HG03039 (cell line): Measurements from ENCODE around the gene KIF1A.
"Not testable (repeated sequence)": the region's sequence is repeated elsewhere in the genome, so short reads cannot be mapped to it uniquely, and the experiment has no call there.

ENCODE experiments used
- ATAC-seq: cut with Tn5 transposase; IDR thresholded peaks from one replicate; pipeline ENCODE4 v1.9.1; 2021; ENCODE audit warnings: mild to moderate bottlenecking, moderate library complexity; ENCODE audit not compliant: unreplicated experiment

KIF1A gene

DNA sequence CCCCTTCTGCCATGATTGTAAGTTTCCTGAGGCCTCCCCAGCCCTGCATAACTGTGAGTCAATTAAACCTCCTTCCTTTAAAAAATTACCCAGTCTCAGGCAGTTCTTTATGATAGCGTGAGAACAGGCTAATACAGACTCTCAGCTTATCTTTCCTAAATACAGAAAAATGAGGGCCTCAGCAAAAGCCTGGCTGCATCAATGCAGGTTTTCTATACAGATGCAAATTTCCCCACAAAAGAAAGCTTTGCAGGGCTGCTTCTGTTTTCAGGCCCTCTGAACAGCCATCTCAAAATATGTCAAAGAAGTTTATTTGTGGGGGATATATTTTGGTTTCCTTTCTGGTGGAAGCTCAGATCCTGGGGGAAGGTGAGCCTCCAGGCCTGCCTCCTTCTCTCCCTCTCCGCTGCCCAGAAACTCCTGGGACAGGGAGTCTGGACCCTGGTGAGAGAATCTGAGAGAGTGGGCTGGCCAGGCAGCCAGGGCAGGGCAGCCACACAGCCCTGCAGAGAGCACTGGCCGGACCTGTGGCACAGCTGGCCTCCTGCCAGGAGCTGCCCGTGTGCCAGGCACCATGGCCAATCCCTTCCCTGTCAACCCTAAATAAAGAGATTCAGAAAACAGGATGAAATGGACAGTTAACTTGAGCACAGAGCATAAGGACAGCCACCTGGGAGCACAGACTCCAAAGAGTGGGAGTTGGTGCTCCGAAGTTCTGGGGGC is 27.0 kb upstream of the KIF1A start:
- no peak for ATAC-seq

DNA sequence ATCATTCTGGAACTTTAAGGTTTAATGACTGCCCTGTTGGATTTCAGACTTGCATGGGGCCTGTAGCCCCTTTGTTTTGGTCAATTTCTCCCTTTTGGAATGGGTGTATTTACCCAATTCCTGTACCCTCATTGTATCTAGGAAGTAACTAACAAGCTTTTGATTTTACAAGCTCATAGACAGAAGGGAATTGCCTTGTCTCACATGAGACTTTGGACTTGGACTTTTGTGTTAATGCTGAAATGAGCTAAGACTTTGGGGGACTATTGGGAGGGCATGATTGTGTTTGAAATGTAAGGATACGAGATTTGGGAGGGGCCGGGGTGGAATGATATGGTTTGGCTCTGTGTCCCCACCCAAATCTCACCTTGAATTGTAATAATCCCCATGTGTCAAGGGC is 26.3 kb upstream of the KIF1A start:
- ATAC-seq: not testable (repeated sequence)

DNA sequence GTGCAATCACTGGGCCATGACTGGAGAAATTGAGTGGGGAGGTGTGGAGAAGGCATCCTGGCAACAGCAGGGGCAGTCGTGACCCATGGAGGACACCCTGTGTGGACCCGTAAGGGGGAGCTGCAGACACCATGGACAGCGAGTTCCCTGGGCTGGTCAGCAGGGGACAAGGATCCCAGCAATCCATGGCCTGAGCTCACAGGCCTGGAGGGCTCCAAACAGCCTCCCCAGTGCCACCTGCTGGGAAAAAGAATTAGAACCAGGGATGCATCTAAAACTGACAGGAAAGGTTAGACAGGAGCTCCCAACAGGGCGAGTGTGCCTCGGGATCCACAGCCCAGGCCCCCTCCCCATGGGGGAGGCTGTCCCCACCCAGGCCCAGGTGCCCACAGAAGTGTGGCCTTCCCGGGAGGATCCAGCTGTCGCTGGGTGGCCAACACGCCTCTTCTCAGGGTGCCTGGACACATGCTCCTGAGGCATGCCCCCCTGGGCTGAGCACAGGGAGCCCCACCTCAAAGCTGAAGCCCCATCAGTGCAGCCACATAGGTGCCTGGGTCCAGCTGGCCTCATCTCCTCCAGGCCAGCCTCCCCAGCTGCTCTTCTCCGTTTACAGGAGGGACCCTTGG is 20.5 kb upstream of the KIF1A start:
- ATAC-seq: no peak

DNA sequence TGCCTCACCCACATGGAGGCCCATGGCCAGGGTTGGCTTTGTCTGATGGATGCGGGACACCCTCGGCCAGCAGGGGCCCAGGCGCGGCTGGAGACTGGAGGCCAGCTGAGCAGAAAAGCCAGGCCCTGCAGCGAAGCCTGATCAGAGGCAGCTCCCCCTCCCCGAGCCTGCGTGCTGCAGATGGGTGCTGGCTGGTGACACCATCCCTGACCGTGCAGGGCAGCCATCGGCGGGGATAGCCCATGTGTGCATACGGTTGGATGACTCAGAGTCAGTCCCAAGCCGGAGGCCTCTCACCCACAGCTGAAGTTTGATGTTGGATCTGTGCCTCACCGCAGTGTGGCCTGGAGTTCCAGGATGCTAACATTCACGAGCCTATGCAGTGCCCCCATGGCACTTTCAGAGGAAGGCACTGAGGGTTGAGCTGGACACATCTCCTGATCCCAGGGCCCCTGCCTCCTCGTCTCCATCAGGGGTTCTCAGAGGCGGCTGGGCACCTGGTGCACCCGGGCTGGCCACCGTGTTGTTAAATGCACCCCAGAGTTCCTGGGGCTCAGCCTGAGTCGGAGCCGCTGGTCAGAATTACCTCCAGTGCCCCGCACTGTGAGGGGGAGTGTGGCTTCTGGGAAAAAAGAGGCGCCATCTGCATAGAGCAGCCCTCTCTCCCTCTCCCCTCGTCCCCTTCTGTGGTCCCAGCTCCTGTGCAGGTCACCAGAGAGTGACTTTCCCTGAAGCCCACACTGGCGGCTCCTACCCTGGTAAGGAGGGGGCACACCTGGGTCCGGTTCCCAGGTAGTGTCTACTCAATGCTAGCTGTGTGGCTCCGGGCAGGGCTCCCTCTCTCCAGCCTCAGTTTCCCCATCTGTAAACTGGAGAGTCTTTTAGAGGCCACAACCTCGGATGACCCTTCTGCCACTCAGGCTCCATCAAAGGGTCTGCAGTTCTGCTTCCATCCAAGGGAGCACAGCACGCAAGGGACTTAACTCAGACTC is 19.4 kb upstream of the KIF1A start:
- ATAC-seq: no peak

DNA sequence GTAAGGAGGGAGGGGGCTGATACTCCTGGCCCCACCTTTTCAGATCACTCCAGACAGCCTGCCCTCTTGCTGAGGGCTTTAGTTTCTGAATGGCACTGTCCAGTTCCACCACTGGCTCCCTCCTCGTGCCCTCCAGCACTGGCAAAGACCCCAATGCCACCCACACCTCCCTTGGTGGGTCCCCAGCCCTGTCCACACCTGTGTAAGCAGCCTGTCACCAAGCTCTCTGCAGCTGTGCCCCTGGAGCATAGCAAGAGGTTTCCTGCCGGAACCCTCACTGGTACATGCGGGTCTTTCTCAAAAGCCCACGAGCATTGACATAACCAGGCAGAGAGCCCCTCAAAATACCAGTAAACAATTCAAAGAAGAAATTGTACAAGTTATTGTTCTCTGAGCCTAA is 17.6 kb upstream of the KIF1A start:
- no peak for ATAC-seq

DNA sequence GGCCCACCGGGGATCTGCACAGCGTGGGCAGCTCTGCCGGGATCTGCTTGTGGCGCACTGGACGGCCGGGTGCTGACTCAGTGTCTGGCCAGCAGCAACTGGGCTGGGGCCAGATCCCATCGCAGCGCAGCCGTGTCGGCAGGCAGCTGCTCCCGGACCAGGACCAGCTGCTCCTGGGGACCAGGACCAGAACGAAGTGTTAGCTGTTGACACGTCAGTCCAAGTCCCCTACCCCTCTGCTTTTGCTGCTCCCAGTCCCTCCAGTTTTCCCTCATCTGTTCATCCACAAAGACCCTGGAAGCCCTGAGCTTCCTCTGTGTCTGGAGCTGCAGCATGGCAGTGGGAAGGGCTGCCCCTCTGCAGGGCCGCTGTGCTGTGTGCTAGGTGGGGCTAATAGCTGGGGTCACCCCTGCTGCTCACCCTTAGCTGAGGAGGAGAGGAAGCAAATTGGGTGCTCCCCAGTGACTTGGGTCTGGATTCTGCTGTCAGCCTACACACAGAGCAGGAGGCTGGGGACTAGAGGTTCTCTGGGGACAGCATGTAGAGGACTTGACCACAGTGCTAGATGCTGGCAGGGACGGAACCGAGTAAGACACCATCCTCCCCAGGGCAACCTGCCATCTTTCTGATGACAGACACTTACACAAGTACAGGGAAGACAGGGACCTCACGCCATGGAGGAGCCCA is 16.9 kb upstream of the KIF1A start:
- no peak for ATAC-seq

DNA sequence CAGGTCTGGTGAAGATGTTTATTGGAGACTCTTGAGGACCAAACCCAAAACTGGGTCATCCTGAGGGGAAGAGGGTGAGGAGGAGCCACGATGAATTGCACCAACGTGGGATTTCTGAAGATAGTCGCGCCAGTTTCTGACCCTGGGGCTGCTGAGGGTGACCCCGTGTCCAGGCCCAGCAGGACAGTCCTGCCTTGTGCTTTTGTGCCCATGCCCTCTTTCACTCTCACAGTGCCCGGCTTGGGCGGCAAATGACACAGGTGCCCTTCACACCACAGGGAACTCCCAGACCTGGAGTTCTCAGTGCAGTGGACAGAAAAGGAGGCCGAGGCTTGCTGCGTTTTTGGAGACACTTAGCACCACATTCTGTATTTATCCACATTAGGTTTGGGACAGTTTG is 15.5 kb upstream of the KIF1A start:
- ATAC-seq: no peak

DNA sequence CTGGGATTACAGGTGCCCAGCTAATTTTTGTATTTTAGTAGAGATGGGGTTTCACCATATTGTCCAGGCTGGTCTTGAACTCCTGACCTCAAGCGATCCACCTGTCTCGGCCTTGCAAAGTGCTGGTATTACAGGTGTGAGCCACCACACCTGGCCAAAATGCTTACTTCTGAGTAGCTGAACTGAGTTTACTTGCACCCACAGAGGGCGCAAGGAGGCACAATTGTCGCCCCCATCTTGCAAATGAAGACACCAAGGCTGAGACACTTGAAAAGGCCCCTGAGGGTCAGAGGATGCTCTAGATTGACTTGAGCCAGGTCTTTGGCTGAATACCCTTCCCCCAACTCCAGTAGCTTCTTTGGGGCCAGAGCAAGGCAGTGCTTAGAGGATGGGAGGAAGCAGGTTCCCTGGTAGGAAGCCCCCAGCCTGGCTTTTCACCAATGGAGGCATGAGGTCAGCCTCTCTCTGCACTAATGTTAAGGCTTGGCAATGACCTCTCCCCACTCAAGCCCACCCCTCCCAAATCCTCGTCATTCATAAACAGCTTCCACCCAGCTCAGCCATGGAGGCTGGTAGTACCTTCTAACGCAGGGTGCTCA is 14.5 kb upstream of the KIF1A start:
- ATAC-seq: no peak

DNA sequence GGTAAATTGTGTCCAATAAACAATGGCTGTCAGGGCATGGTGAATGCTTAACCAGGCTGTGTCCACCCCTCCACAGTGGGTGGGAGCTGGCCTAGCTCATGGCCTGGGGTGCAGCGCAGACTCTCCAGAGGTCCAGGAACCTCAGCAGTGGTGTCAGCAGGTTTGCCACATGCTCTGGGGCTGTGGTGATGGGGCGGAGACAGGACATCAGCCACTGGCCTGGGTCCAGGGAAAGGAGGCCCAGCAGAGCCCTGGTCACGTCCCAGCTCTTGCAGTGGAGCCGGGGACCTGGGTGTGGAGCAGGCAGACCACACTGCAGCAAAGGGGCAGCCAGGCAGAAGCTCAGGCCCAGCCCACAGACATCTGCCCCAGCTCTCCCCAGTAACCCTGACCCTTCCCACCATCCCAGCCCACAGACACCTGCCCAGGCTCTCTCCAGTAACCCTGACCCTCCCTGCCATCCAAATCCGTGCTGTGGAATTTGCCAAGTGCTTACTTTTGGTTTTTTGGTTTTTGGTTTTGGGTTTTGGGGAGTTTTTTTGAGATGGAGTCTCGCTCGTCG is 13.8 kb upstream of the KIF1A start:
- no peak for ATAC-seq

DNA sequence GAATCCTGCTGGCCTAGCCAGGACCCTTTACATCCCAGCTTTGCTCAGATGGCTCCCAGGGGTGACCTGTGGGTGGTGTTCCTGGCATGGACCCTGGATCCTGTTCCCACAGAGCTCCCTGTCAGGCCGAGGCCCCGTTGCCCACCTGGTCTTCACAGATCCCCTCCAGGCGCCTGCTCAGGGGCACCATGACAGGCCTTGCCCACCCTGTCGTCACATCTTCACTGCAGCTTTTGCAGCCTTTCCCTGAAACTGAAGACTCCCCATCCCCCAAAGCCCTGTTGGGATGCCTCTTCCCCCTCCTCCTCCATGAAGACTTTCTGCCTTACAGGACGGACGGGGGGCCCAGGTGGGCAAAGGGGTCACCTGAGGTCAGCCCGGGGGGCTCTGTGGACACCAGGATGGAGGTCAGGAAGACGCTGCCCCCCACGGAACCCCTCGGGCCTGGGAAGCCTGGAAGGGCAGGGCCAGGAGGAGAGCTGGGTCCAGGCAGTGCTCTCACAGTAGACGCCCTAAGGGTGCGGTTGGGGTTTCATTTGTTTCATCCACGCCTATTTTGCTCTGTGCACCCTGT is 13.0 kb upstream of the KIF1A start:
- ATAC-seq: no peak

DNA sequence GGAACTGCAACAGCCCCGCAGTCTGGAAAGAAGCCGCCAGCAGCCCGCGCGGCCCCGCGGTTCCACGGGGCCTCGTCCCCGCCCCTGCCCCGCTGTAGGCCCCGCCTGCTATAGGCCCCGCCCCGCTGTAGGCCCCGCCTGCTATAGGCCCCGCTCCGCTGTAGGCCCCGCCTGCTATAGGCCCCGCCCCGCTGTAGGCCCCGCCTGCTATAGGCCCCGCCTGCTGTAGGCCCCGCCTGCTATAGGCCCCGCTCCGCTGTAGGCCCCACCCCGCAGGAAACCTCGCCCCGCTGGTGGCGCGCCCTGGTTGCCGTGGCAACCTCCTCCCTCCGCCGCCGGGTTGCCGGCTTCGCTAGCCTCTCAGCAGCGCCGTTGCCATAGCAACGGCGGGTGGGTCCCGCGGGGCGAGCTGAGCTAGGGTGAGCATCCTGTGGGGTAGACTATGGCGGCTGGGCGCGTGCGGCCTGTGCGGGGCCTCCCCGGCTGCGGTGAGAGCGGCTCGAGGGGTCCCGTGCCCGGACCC is 12.2 kb upstream of the KIF1A start:
- ATAC-seq: peak; percentile 68

DNA sequence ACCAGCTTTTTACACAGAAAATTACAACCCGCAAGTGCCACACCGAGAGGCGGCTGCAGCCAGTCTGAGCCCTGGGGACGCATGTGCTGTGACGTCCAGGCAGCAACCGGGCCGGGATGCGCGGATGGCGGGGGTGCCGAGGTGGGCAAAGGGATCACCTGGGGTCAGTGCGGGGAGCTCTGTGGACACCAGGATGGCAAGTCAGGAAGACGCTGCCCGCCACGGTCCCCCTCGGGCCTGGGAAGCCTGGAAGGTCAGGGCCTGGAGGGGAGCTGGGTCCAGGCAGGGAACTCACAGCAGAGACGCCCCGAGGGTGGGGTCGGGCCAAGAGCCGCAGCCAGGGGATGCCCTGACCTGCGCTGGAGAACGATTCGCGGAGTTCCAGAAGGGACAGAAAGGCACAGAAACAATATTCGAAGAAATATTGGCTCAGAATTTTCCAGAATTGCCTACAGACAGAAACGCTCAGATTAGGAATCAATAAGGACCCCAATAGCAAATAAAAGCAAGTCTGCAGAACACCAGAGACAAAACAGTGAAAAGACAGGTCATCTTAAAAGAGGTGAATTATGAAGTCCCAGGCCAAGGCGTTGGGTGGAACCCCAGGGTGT is 11.7 kb upstream of the KIF1A start:
- ATAC-seq: no peak

DNA sequence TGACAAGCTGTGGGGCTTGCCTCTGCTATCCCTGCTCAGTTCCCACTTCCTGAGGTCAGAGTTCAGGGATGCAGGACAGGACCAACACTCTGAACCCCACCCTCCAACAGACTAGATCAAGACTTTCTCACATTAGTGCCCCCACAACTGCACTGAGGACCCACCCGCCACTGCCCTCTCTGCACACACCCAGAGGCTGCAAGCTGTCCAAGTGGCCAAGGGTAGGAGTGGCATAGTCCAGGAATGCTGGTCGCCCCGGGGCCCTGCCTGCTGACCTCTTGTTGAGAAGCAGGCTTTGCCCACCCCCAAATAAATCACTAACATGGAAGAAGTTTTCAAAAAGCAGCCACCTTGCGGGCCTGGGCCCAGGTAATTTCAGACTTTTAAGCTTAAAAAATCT is 5.5 kb upstream of the KIF1A start:
- no peak for ATAC-seq

DNA sequence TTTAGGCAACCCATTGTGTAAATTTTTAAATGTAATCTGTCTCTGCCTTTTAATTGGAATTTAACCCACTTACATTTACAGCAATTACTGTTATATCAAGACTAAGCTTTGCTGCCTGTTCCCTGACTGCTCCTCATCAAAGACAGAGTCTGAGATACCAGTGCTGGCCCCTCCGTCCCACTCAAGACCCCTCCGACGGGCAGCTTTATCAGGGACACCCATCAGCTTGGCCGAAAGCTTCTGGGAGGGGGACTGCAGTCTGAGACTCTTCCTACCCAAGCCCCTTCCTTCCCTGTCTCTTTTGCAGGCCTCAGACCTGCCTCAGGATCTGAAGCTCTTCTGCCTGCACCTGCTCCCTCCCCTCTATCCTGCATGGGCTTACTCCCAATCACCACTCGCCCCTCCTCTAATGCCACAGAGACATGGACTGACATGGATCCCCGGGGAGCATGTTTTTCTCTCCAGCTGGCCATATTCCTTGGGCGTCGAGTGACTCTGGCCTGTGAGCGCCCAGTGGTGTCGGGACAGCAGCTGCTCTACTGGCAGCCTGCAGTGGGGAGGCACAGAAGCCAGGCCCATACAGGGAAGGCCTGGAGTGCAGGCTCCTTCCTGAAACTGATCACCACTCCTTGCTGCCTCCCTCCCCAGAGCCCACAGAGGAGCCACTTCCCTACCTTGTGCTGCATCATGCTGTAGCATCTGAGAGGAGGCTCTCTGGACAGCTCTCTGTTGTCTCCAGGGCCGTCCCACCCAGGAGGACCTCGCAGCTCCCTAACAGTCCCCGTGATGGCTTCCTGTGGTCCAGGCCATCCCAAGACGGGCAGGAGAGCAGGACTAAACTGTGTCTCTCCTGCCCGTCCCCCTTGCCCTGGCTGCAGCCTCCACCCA is 3.7 kb upstream of the KIF1A start:
- ATAC-seq: no peak

DNA sequence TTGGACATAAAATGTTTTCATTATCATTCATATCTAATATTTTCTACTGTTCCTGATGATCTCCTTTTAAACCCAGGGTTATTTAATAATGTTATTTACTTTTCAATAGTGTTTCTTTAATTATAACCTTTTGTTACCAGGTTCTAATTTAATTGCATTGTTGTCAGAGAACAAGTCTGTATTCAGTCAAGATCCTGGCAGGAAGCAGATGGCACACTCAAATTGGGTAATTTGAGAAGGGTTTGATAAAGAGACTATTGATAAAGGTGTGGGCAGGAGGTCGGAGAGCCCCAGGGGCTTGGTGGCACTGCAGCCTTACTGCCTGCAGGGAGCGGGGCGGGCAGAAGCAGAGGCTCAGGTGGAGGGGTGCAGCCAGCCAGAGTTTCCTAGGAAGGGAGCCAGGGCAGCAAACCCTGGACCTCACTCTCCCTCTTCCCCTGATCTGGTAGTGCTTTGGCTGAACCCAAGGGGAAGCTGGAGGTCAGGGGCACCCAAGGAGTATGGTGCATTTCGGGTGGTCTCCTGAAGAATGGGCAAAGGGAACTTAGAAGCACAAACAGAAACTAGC is 2.3 kb upstream of the KIF1A start:
- ATAC-seq: no peak

DNA sequence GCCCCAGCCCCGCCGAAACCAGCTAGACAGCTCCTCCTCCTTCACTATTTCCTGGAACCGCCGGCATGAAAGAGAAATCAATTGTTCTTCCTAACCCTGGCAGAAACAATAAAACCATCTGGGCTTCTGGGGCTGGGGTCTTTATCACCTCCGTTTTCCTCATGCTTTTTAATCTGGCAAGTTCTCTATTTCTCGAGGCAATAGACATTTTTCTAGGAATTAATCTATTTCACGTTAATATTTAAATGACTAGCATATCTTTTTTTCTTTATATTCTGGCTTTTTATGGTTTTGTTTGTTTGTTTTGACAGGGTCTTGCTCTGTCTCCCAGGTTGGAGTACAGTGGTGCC is 1.4 kb upstream of the KIF1A start:
- ATAC-seq: no peak

DNA sequence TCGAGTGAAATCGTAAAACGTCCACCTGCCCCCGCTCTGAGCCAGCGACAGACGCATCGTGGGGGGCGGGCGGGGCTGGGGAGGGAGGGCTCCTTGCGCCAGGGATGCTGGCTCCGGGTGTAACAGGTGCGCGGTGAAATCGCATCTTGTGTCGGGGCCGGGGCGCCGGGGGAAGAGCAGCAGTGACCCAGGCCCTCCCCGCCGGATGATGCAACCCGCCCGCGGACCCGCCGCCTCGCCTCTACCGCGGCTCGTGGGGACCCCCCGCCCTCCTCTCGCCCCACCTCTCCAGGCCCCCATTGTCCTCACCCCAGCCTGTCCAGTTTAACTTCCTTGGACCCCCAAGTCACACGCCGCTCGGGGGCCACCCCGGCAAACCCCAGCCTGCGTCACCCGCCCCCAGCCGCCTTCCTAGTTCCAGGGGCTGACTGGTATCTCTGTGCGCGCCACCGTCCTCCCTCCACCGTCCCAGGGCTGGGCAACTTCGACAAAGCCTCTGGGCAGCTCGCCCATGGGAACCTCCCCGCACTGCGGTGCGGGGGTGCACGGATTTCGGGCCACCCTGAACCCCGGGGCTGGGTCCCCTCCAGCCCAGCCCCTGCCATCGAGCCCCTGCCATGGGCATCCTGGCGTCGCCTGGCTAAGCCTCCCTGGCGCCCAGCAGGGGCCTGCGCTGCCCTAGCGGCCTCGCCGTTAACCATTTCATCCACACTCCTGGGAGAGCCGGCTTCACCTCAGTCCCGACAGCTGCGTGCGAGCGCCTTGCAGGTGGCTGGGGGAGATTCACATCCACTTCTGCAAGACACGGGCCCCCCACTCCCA is 799 bp upstream of the KIF1A start:
- ATAC-seq: no peak
